Measurements from ENCODE around the gene ENTHD1.

Gene ENTHD1

DNA sequence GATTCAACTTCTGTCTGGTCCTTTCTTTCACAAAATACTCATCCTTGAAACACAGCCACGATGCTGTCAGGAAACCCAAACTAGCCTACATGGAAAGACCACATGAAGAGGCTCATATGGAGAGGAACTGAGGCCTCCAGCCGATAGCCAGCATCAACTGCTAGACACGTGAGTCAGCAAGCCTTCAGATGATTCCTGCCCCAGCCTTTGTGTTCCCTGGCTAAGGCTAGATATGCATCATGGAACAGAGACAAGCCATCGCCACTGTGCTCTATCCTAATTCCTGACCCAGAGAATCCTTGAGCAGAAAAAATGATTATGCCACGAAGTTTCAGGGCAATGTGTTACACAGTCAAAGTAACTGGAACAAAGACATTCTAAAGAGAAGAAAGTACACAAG, 75.5 kb downstream of the ENTHD1 start:
- H3K27ac ChIP-seq, result no peak overlapping the region
- TF ChIP-seq, protein P1, sequence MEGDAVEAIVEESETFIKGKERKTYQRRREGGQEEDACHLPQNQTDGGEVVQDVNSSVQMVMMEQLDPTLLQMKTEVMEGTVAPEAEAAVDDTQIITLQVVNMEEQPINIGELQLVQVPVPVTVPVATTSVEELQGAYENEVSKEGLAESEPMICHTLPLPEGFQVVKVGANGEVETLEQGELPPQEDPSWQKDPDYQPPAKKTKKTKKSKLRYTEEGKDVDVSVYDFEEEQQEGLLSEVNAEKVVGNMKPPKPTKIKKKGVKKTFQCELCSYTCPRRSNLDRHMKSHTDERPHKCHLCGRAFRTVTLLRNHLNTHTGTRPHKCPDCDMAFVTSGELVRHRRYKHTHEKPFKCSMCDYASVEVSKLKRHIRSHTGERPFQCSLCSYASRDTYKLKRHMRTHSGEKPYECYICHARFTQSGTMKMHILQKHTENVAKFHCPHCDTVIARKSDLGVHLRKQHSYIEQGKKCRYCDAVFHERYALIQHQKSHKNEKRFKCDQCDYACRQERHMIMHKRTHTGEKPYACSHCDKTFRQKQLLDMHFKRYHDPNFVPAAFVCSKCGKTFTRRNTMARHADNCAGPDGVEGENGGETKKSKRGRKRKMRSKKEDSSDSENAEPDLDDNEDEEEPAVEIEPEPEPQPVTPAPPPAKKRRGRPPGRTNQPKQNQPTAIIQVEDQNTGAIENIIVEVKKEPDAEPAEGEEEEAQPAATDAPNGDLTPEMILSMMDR (conservative IDR thresholded peaks at IDR 0.05), result no peak

DNA sequence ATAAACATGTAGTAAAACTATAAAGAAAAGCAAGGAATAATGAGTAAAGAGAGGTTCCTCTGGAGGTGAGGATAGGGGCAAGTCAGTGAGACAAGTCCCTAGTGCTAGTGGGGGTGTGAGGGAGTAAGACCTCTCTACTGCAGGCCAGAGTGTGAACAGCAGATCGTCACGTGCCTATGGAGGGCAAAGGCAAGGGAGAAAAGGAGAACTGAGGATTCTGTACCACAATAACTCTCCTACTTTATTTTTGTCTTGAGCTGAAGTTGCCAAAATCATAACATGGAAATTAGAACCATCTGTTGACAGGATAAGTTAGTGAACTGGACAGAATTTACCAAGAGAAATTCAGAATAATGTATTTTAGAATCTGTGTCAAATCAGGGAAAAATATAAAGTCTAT, 77.6 kb downstream of the ENTHD1 start:
- H3K27ac ChIP-seq, result no peak overlapping the region
- TF ChIP-seq, protein P1 (conservative IDR thresholded peaks at IDR 0.05), result no peak

DNA sequence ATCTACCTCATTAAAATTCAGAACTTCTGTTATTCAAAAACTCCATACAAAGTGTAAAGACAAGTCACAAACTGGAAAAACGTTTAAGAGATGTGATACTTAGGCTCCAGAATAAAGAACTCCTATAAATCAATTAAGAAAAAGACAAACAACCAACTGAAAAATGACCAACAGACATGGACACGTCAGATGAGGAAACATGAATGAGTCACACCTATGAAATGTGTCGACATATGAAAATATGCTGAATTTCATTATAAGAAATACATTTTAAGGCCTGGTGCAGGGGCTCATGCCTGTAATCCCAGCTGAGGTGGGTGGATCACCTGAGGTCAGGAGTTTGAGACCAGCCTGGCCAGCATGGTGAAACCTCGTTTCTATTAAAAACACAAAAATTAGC, 78.7 kb downstream of the ENTHD1 start:
- TF ChIP-seq, protein P1 (conservative IDR thresholded peaks at IDR 0.05), result no peak
- H3K27ac ChIP-seq, result no peak overlapping the region

DNA sequence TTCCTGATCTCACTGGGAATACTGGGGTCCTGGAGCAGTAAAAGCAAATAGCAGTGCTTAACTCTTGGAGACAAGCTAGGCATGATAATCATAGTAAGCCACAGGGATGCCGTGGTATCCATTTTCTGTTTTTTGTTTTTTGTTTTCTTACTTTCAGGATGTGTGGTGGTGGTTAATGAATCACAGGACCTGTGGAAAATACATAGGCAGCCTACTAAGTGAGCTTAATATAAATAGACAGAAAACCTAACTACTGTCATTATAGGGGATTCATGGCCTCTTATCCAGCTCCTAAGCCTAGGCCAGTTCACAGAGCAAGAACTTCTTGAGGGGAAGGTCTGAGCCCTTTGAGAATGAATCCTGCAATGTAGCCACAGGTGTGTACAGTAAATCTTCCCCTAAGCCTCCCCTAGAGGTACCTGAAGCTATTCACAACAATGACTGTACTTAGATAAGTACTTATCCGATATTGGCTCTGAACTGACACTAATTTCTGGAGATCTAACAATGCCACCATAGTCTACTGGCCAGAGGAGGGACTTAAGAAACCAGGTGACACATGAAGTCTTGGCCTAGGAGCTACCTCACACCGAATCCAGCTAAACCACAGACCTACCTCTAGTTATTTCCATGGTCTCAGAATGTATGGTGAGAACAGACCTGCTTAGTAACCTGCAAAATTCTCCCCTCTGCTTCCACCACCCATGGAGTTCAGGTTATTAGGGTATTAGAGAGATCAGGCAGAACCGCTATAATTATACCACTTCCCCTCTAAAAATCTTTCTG, 83.6 kb downstream of the ENTHD1 start:
- no peak overlapping the region for H3K27ac ChIP-seq
- TF ChIP-seq, protein P1 (conservative IDR thresholded peaks at IDR 0.05), result no peak

DNA sequence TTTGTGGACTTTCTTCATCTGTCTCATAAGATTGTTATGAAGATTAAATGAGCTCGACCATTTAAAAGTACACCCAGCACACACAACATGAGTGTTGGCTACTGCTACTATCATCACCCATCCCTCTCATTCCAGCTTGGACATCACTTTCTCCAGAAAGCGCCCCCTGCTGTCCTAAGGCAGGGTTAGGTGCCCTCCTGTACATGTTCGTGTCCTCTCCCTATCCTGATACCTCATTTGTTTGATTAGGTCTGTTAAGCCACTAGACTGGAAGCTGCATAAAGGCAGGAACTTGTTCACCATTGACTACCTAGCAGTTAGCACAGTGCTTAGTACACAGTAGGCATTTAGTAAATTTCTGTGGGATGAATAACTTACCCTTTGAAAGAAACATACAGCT, 85.5 kb downstream of the ENTHD1 start:
- TF ChIP-seq, protein P1 (conservative IDR thresholded peaks at IDR 0.05), result no peak; the same call in 1 of the 2 replicates
- no peak overlapping the region for H3K27ac ChIP-seq

DNA sequence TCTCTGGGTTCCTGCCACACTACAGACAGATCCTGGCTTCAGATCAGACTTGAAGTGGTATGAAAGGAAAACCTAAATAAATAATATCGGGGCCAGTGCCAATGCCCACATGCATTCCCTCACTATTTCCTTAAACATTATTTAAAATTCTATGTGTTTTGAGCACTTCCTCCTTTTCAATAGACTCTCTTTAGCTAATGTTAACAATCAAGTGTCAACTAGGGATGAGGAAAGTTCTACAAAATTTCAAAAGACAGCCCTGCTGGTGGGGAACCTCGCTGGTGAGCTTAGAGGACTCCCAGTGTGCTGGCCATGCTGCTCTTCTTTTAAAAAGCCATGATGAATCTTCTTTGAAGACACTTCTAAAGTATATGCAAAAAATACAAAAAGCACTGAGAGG, 87.5 kb downstream of the ENTHD1 start:
- H3K27ac ChIP-seq, result no peak overlapping the region
- TF ChIP-seq, protein P1 (conservative IDR thresholded peaks at IDR 0.05), result no peak

DNA sequence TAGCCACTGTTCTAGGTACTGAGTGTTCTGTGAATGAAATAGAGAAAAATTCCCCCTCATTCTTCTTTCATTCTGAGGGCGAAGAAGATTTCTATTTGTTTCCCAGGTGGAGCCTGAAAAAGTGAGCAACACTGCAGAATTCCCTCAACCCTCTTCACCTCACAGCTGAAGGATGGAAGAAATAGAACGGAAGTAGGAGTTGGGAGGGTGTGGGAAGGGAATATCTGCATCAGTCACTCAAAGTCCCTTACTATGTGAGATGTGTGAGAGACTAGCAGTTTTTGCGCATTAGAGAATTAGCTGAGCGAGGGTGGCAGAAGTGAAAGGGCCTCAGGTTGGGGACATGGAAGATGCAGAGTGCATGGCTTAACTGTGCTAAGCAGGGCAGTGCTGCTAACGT, 88.4 kb downstream of the ENTHD1 start:
- TF ChIP-seq, protein P1 (conservative IDR thresholded peaks at IDR 0.05), result no peak
- H3K27ac ChIP-seq, result no peak overlapping the region
